H9 (cell line): ENCODE data around the gene IL5. TPM values are rescaled to one million over a fixed set of nuclear protein-coding genes. Genes with fewer than 3 reads are reported as not detected.

ENCODE experiments used
- DNase-seq: peaks from one replicate; pipeline ENCODE4 v3.0.0-alpha.2; 2017
- H2AFZ ChIP-seq: one replicate; pipeline ENCODE4 v1.6.1; 2013; ENCODE audit warnings: mild to moderate bottlenecking, low read length, control low read depth, moderate library complexity
- H2AK5ac ChIP-seq: 2 replicates; pipeline ENCODE4 v1.6.1; 2013; ENCODE audit warnings: low read length, control low read depth, mixed read lengths; ENCODE audit not compliant: insufficient read length
- H2BK120ac ChIP-seq: one replicate; pipeline ENCODE4 v1.6.1; 2013; ENCODE audit warnings: low read depth, mild to moderate bottlenecking, low read length, control low read depth, inconsistent platforms; ENCODE audit not compliant: poor library complexity, severe bottlenecking
- H2BK12ac ChIP-seq: 2 replicates; pipeline ENCODE4 v1.6.1; 2013; ENCODE audit warnings: low read length, control low read depth, mixed read lengths, low read depth; ENCODE audit not compliant: insufficient read length
- H2BK15ac ChIP-seq: 2 replicates; pipeline ENCODE4 v1.6.1; 2013; ENCODE audit warnings: low read depth, low read length, control low read depth
- H2BK20ac ChIP-seq: one replicate; pipeline ENCODE4 v1.6.1; 2013; ENCODE audit warnings: low read depth, mild to moderate bottlenecking, low read length, control low read depth, inconsistent platforms; ENCODE audit not compliant: poor library complexity, severe bottlenecking
- H2BK5ac ChIP-seq: 2 replicates; pipeline ENCODE4 v1.6.1; 2013; ENCODE audit warnings: low read length, control low read depth, mixed read lengths; ENCODE audit not compliant: insufficient read length
- H3K14ac ChIP-seq: 2 replicates; pipeline ENCODE4 v1.6.1; 2013; ENCODE audit warnings: low read length, control low read depth; ENCODE audit not compliant: insufficient read depth
- H3K18ac ChIP-seq: 2 replicates; pipeline ENCODE4 v1.6.1; 2013; ENCODE audit warnings: low read depth, mild to moderate bottlenecking, mixed read lengths, low read length, control low read depth; ENCODE audit not compliant: insufficient read length
- H3K23ac ChIP-seq: 2 replicates; pipeline ENCODE4 v1.6.1; 2013; ENCODE audit warnings: low read length, control low read depth, mixed read lengths, low read depth; ENCODE audit not compliant: insufficient read length
- H3K23me2 ChIP-seq: 2 replicates; pipeline ENCODE4 v1.6.1; 2013; ENCODE audit warnings: low read depth, mild to moderate bottlenecking, mixed read lengths, low read length, control low read depth; ENCODE audit not compliant: insufficient read length, poor library complexity, severe bottlenecking
- H3K27ac ChIP-seq: 2 replicates; pipeline ENCODE4 v1.5.1; 2013; ENCODE audit warnings: low read length, control low read depth, mixed read lengths, low read depth; ENCODE audit not compliant: insufficient read length
- H3K27me3 ChIP-seq: 2 replicates; pipeline ENCODE4 v1.6.1; 2013; ENCODE audit warnings: low read length, control low read depth, inconsistent platforms; ENCODE audit not compliant: insufficient read depth
- H3K4ac ChIP-seq: 2 replicates; pipeline ENCODE4 v1.6.1; 2013; ENCODE audit warnings: low read depth, mild to moderate bottlenecking, control low read depth, inconsistent platforms, low read length, moderate library complexity
- H3K4me1 ChIP-seq: 2 replicates; pipeline ENCODE4 v1.6.1; 2013; ENCODE audit warnings: low read length, control low read depth, inconsistent platforms; ENCODE audit not compliant: insufficient read depth
- H3K4me2 ChIP-seq: 2 replicates; pipeline ENCODE4 v1.6.1; 2013; ENCODE audit warnings: low read length, control low read depth, mixed read lengths; ENCODE audit not compliant: insufficient read length, insufficient read depth
- H3K56ac ChIP-seq: 2 replicates; pipeline ENCODE4 v1.6.1; 2013; ENCODE audit warnings: low read depth, mild to moderate bottlenecking, mixed read lengths, low read length, control low read depth; ENCODE audit not compliant: insufficient read length
- H3K79me1 ChIP-seq: 2 replicates; pipeline ENCODE4 v1.6.1; 2013; ENCODE audit warnings: low read depth, mild to moderate bottlenecking, moderate library complexity, low read length, control low read depth, inconsistent platforms; ENCODE audit not compliant: insufficient read depth, poor library complexity, severe bottlenecking
- H3K79me2 ChIP-seq: 2 replicates; pipeline ENCODE4 v1.6.1; 2013; ENCODE audit warnings: low read length, control low read depth, inconsistent platforms; ENCODE audit not compliant: insufficient read depth
- H3K9ac ChIP-seq: 2 replicates; pipeline ENCODE4 v1.6.1; 2013; ENCODE audit warnings: low read length, control low read depth, mixed read lengths; ENCODE audit not compliant: insufficient read length; ENCODE audit errors: extremely low read depth
- H3K9me3 ChIP-seq: one replicate; pipeline ENCODE4 v1.6.1; 2013; ENCODE audit warnings: low read depth, low read length, inconsistent platforms; ENCODE audit not compliant: control insufficient read depth
- H3T11ph ChIP-seq: one replicate; pipeline ENCODE4 v1.6.1; 2013; ENCODE audit warnings: mild to moderate bottlenecking, low read length, control low read depth, inconsistent platforms
- H4K20me1 ChIP-seq: one replicate; pipeline ENCODE4 v1.6.1; 2013; ENCODE audit not compliant: control insufficient read depth, insufficient read length, insufficient read depth
- H4K5ac ChIP-seq: 2 replicates; pipeline ENCODE4 v1.6.1; 2013; ENCODE audit warnings: low read depth, mild to moderate bottlenecking, mixed read lengths, low read length, control low read depth; ENCODE audit not compliant: insufficient read length
- H4K8ac ChIP-seq: replicated peaks from 2 replicates; pipeline ENCODE4 v1.6.1; 2013; ENCODE audit warnings: low read length, control low read depth, mixed read lengths, low read depth; ENCODE audit not compliant: insufficient read length
- H4K91ac ChIP-seq: 2 replicates; pipeline ENCODE4 v1.6.1; 2013; ENCODE audit warnings: low read depth, mild to moderate bottlenecking, moderate library complexity, mixed read lengths, low read length, control low read depth; ENCODE audit not compliant: insufficient read length
- H3K27ac Mint-ChIP-seq, 3 experiments: 2 replicates in 2 of 3; 3 replicates in 1 of 3; pipeline ENCODE4 v1.8.0; 2020 to 2021; ENCODE audit warnings: mixed read lengths in 3 of 3, mild to moderate bottlenecking in 1 of 3, moderate library complexity in 1 of 3
- H3K27me3 Mint-ChIP-seq: 2 replicates; pipeline ENCODE4 v1.8.0; 2021; ENCODE audit warnings: low read depth, mild to moderate bottlenecking, moderate library complexity, mixed read lengths
- H3K36me3 Mint-ChIP-seq, 3 experiments: 2 replicates in 2 of 3; 3 replicates in 1 of 3; pipeline ENCODE4 v1.8.0; 2020 to 2021; ENCODE audit warnings: low read depth in 3 of 3, mixed read lengths in 3 of 3; ENCODE audit not compliant: insufficient read depth in 1 of 3
- H3K4me1 Mint-ChIP-seq, 2 experiments: 2 replicates each; pipeline ENCODE4 v1.8.0; 2020; ENCODE audit warnings: mixed read lengths in 2 of 2
- H3K4me3 Mint-ChIP-seq, 2 experiments: 2 replicates in 1 of 2; 3 replicates in 1 of 2; pipeline ENCODE4 v1.8.0; 2020 to 2021; ENCODE audit warnings: mild to moderate bottlenecking in 2 of 2, mixed read lengths in 2 of 2, moderate library complexity in 1 of 2
- H3K9me3 Mint-ChIP-seq, 2 experiments: 2 replicates in 1 of 2; 3 replicates in 1 of 2; pipeline ENCODE4 v1.8.0; 2020; ENCODE audit warnings: mild to moderate bottlenecking in 2 of 2, mixed read lengths in 2 of 2, moderate library complexity in 1 of 2
- CTCF ChIP-seq: fragments of 200-600 bp; sonication (generic); conservative IDR thresholded peaks from 3 replicates; pipeline ENCODE4 v1.8.0; 2021; ENCODE audit warnings: antibody characterized with exemption, mild to moderate bottlenecking
- WGBS: extraction: QIAGEN DNeasy Blood & Tissue Kit; methylation state at CpG from one replicate; pipeline ENCODE4 v1.1.7; 2013; ENCODE audit warnings: missing lambda C conversion rate, low lambda C conversion rate, mixed read lengths; ENCODE audit not compliant: insufficient read length; ENCODE audit errors: extremely low coverage; 5-methylcytosine and 5-hydroxymethylcytosine counted together
- total RNA-seq: library from RNA; stranded (reverse); gene quantifications from 2 replicates; pipeline ENCODE4 v1.2.1, GENCODE V29; 2021

The IL5 gene
- total RNA-seq, 1 experiment from 2014 or later = not detected

GRCh38 chr5:132498686-132499271, 44.5 kb downstream of the IL5 start:
- H3K4me2 ChIP-seq = no peak overlapping the region
- H3K4me1 ChIP-seq = 0 out of 2 replicates have a peak, but pooled peaks cover 3% of the 10 kb centered on the region
- Mint-ChIP-seq H3K9me3 (no peaks in the 10 kb centered on the region), H3K36me3 (no peaks in the 10 kb centered on the region; a peak in 1 of 7 replicates), H3K4me1 (peaks cover 15 to 16% of the 10 kb centered on the region in 2 experiments), H3K4me3 (no peak overlapping the region; a peak in 1 of 5 replicates), H3K27ac (no peak overlapping the region), H3K27me3 (peaks cover 7% of the 10 kb centered on the region)
- no peak overlapping the region for H3K14ac ChIP-seq
- H3K23me2 ChIP-seq = peaks cover 12% of the 10 kb centered on the region
- no peak overlapping the region for H3K27ac ChIP-seq
- no peak overlapping the region for H2AK5ac ChIP-seq
- no peak for DNase-seq
- no peak for TF ChIP-seq CTCF
- no peak overlapping the region for H2BK120ac ChIP-seq
- H3T11ph ChIP-seq = no peak overlapping the region
- no peak overlapping the region for H3K23ac ChIP-seq
- no peak overlapping the region for H3K4ac ChIP-seq
- no peak overlapping the region for H2AFZ ChIP-seq
- H4K91ac ChIP-seq = no peak overlapping the region
- H3K9me3 ChIP-seq = no peaks in the 10 kb centered on the region
- no peak overlapping the region for H2BK12ac ChIP-seq
- H3K56ac ChIP-seq = no peak overlapping the region
- WGBS = no CpG with 5 or more reads among the region's 4 CpGs
- H4K8ac ChIP-seq = no peak overlapping the region
- H2BK15ac ChIP-seq = no peak overlapping the region
- H3K9ac ChIP-seq = no peak overlapping the region
- no peak overlapping the region for H4K5ac ChIP-seq
- H3K79me1 ChIP-seq = no peaks in the 10 kb centered on the region
- no peak overlapping the region for H2BK5ac ChIP-seq
- H3K18ac ChIP-seq = no peak overlapping the region
- H2BK20ac ChIP-seq = no peak overlapping the region
- no peaks in the 10 kb centered on the region; the same call in 1 of the 2 replicates for H3K27me3 ChIP-seq
- no peaks in the 10 kb centered on the region for H4K20me1 ChIP-seq
- no peaks in the 10 kb centered on the region for H3K79me2 ChIP-seq
